Right renal cortex interstitium (tissue), 3 donors: ENCODE results near the gene SIPA1L3. TPM values are rescaled to one million over a fixed set of nuclear protein-coding genes. Genes with fewer than 3 reads are reported as not detected.

Experiments used
- DNase-seq, 3 donors: peaks; one replicate each; pipeline ENCODE4 v3.0.0-alpha.2; 2013; ENCODE audit warnings: low read depth in 3 of 3, low spot score in 2 of 3
- polyA plus RNA-seq, 3 donors: library from polyadenylated mRNA; unstranded; fragments of 120-200 nt; gene quantifications; one replicate each; pipeline ENCODE4 v1.2.1, GENCODE V29; 2013; ENCODE audit not compliant: insufficient read length in 3 of 3

The SIPA1L3 gene
- polyA plus RNA-seq, 3 donors, result 25.4 to 28.2 (median 25.7) TPM

- DNase-seq, result no peak
Measured at GRCh38 chr19:38034492-38034860, 127.5 kb downstream of the SIPA1L3 start.

- DNase-seq, result no peak
Measured at GRCh38 chr19:38035515-38036495, 128.8 kb downstream of the SIPA1L3 start.

- no peak for DNase-seq
Measured at GRCh38 chr19:38036707-38037611, 130.0 kb downstream of the SIPA1L3 start.

- no peak for DNase-seq
Measured at GRCh38 chr19:38039966-38040365, 133.0 kb downstream of the SIPA1L3 start.

GRCh38 chr19:38042132-38042531 lies 135.1 kb downstream of the SIPA1L3 start:
- DNase-seq, result no peak

GRCh38 chr19:38043649-38044144 lies 136.7 kb downstream of the SIPA1L3 start:
- DNase-seq, result no peak

- DNase-seq, result no peak
Measured at GRCh38 chr19:38044267-38045111, 137.5 kb downstream of the SIPA1L3 start.

- DNase-seq, result no peak
Measured at GRCh38 chr19:38045554-38046253, 138.7 kb downstream of the SIPA1L3 start.

- DNase-seq, result no peak
Measured at GRCh38 chr19:38046254-38047048, 139.4 kb downstream of the SIPA1L3 start.

- DNase-seq, result no peak
Measured at GRCh38 chr19:38047049-38047438, 140.0 kb downstream of the SIPA1L3 start.

GRCh38 chr19:38047641-38048040 lies 140.6 kb downstream of the SIPA1L3 start:
- DNase-seq, result no peak

GRCh38 chr19:38049105-38049649 lies 142.2 kb downstream of the SIPA1L3 start:
- DNase-seq, result no peak

GRCh38 chr19:38055010-38055409 lies 148.0 kb downstream of the SIPA1L3 start:
- DNase-seq, result no peak

GRCh38 chr19:38055655-38056521 lies 148.9 kb downstream of the SIPA1L3 start:
- DNase-seq, result no peak

GRCh38 chr19:38056646-38057045 lies 149.6 kb downstream of the SIPA1L3 start:
- DNase-seq, result no peak

GRCh38 chr19:38057959-38058690 lies 151.1 kb downstream of the SIPA1L3 start:
- no peak for DNase-seq

- no peak for DNase-seq
Measured at GRCh38 chr19:38059897-38060296, 152.9 kb downstream of the SIPA1L3 start.
